Measurements from ENCODE around the gene VPS29. TPM values are rescaled to one million over a fixed set of nuclear protein-coding genes. Genes with fewer than 3 reads are reported as not detected.
A peak's percentile ranks its signal among the peaks of the same experiment; 100 is the strongest.

The VPS29 gene
- total RNA-seq, 3 donors from 2014 or later (not counting 1 experiment from before 2014, with no cell fraction given), result 94.3 to 115 (median 99.6) TPM

DNA sequence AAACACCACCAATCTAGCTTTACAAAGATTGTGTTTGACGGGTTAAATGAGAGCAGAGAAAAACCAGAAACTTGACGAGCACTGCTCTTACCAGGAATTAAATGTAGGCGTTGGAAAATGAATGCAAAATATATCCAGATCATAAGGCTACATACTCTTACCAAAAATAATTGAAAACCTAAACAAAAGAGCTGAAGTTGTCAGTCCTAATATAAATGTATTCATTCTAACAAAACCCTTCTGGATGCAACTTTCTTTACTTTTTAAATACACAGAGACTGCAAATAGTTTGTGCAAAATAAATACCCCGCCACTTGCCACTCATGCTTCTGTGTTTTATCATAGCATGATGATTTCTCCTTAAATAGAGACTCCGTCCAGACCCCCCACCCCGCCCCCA, 32.9 kb upstream of the VPS29 start:
- Mint-ChIP-seq H3K27me3 (ENCODE audit: low read depth in 2 of 2) (no peaks in the 10 kb centered on the region), H3K9me3 (no peaks in the 10 kb centered on the region), H3K36me3 (no peaks in the 10 kb centered on the region), H3K4me1 (peaks cover 6 to 8% of the 10 kb centered on the region in 2 donors), H3K27ac (no peak overlapping the region), H3K4me3 (no peak overlapping the region)
- intact Hi-C loops (cut with micrococcal nuclease), result no loop called here
- H3K27ac ChIP-seq (ENCODE audit: low read length), result no peak overlapping the region
- no peak for TF ChIP-seq CTCF (IDR thresholded peaks at IDR 0.05)
- no peak for ATAC-seq
- H3K4me1 ChIP-seq (ENCODE audit: control insufficient read depth, insufficient read depth, low read length), result no peaks in the 10 kb centered on the region
- peaks cover 44% of the 10 kb centered on the region for H3K36me3 ChIP-seq (ENCODE audit: control insufficient read depth, insufficient read depth, low read length)
- H3K27me3 ChIP-seq (ENCODE audit: control insufficient read depth, insufficient read depth, low read length), result no peaks in the 10 kb centered on the region
- no peak for DNase-seq
- no peak overlapping the region for H3K4me3 ChIP-seq (ENCODE audit: low read length)
- 86% methylated on average over 3 of the region's 6 CpGs for WGBS (ENCODE audit: insufficient coverage)
- no peaks in the 10 kb centered on the region for H3K9me3 ChIP-seq (ENCODE audit: control insufficient read depth, insufficient read depth, low read length)

DNA sequence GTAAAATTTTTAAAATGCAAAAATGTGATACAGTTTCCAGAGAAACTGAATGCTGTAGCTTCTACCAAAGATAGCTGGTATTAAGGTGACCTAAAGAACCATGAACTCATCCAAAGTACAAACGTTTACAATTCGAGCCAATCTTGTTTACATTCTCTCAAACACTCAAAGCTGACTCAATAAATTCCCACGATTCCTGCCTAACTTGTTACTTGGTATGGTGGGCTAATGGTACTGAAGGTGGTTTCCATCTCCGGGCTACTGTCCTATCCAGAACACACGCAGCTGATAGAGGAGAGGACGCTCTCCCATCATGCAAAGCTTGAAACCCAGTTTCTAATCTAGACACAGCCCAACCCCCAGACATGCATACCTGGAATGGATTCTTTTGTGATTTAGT, 31.7 kb upstream of the VPS29 start:
- no peaks in the 10 kb centered on the region for H3K36me3 Mint-ChIP-seq

GRCh38 chr12:110532644-110533043, 30.7 kb upstream of the VPS29 start:
- 100% methylated on average over 3 of the region's 3 CpGs for WGBS (ENCODE audit: insufficient coverage)
- no peaks in the 10 kb centered on the region for H3K9me3 Mint-ChIP-seq
- ATAC-seq (no peak), DNase-seq (no peak)
- H3K27ac Mint-ChIP-seq, result no peak overlapping the region
- TF ChIP-seq CTCF (IDR thresholded peaks at IDR 0.05), result no peak
- Histone ChIP-seq H3K4me3 (ENCODE audit: low read length) (no peak overlapping the region), H3K9me3 (ENCODE audit: control insufficient read depth, insufficient read depth, low read length) (no peaks in the 10 kb centered on the region), H3K36me3 (ENCODE audit: control insufficient read depth, insufficient read depth, low read length) (peaks cover 24% of the 10 kb centered on the region), H3K27me3 (ENCODE audit: control insufficient read depth, insufficient read depth, low read length) (no peaks in the 10 kb centered on the region), H3K27ac (ENCODE audit: low read length) (no peak overlapping the region), H3K4me1 (ENCODE audit: control insufficient read depth, insufficient read depth, low read length) (no peaks in the 10 kb centered on the region)
- H3K4me3 Mint-ChIP-seq, result no peak overlapping the region
- peaks cover 0 to 14% of the 10 kb centered on the region in 2 donors for H3K4me1 Mint-ChIP-seq
- intact Hi-C loops (cut with micrococcal nuclease), result no loop called here
- no peaks in the 10 kb centered on the region for H3K27me3 Mint-ChIP-seq (ENCODE audit: low read depth in 2 of 2)
- H3K36me3 Mint-ChIP-seq, result no peaks in the 10 kb centered on the region

More for the DNA sequence above, 31.7 kb upstream of the VPS29 start:
- Histone ChIP-seq H3K36me3 (ENCODE audit: control insufficient read depth, insufficient read depth, low read length) (peaks cover 33% of the 10 kb centered on the region), H3K27ac (ENCODE audit: low read length) (no peak overlapping the region), H3K4me3 (ENCODE audit: low read length) (no peak overlapping the region), H3K4me1 (ENCODE audit: control insufficient read depth, insufficient read depth, low read length) (no peaks in the 10 kb centered on the region), H3K9me3 (ENCODE audit: control insufficient read depth, insufficient read depth, low read length) (no peaks in the 10 kb centered on the region), H3K27me3 (ENCODE audit: control insufficient read depth, insufficient read depth, low read length) (no peaks in the 10 kb centered on the region)
- intact Hi-C loops (cut with micrococcal nuclease), result no loop called here
- H3K27me3 Mint-ChIP-seq (ENCODE audit: low read depth in 2 of 2), result no peaks in the 10 kb centered on the region
- no peaks in the 10 kb centered on the region for H3K9me3 Mint-ChIP-seq
- no peak overlapping the region for H3K4me3 Mint-ChIP-seq
- DNase-seq (no peak), ATAC-seq (no peak)
- no peak for TF ChIP-seq CTCF (IDR thresholded peaks at IDR 0.05)
- H3K27ac Mint-ChIP-seq, result no peak overlapping the region
- peaks cover under 1 to 5% of the 10 kb centered on the region in 2 donors for H3K4me1 Mint-ChIP-seq
- WGBS (ENCODE audit: insufficient coverage), result 86% methylated on average over 5 of the region's 6 CpGs

DNA sequence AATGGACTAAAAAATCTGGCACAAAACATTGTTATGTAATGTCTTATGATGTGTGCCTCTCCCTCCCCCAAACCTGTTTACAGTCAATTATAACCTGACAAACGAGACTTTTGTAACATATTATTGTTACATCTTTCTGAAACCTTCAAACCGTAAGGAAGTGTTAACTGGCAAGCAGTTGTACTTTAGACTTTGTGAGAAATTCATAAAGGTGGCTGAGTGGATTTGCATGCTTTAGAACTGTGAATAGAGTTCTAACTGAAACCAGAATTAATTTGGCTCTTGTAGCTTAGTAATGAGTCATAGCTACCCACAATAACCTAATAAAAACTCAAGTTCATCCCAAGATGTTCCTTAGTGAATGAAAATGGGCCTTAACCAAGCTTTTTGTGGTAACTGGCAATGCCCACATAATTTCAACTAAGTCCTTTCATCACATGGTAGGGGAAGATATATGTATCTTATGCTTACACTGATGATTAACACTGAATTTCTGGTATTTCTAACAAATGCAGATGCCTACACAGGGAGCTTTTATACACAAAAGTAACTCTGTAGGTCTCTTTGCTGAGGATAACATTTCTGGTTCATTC, 29.9 kb upstream of the VPS29 start:
- H3K4me3 ChIP-seq (ENCODE audit: low read length), result no peak overlapping the region
- intact Hi-C loops (cut with micrococcal nuclease), result no loop called here
- H3K4me1 ChIP-seq (ENCODE audit: control insufficient read depth, insufficient read depth, low read length), result no peaks in the 10 kb centered on the region
- peaks cover 18% of the 10 kb centered on the region for H3K36me3 ChIP-seq (ENCODE audit: control insufficient read depth, insufficient read depth, low read length)
- H3K9me3 Mint-ChIP-seq, result no peaks in the 10 kb centered on the region
- H3K27me3 Mint-ChIP-seq (ENCODE audit: low read depth in 2 of 2), result no peaks in the 10 kb centered on the region
- H3K27ac Mint-ChIP-seq, result peak overlapping the region in 1 of 2 donors; percentile 27
- WGBS (ENCODE audit: insufficient coverage), result 89% methylated on average over 1 of the region's 2 CpGs
- no peak for DNase-seq
- no peaks in the 10 kb centered on the region for H3K36me3 Mint-ChIP-seq
- no peaks in the 10 kb centered on the region for H3K27me3 ChIP-seq (ENCODE audit: control insufficient read depth, insufficient read depth, low read length)
- H3K4me1 Mint-ChIP-seq, result peaks cover 0 to 14% of the 10 kb centered on the region in 2 donors
- no peak overlapping the region for H3K4me3 Mint-ChIP-seq
- H3K9me3 ChIP-seq (ENCODE audit: control insufficient read depth, insufficient read depth, low read length), result no peaks in the 10 kb centered on the region
- no peak overlapping the region for H3K27ac ChIP-seq (ENCODE audit: low read length)
- TF ChIP-seq CTCF (IDR thresholded peaks at IDR 0.05), result no peak
- no peak for ATAC-seq

Data from natural killer cell (primary cell).